ENCODE results near the gene C20orf204.
A peak's percentile ranks its signal among the peaks of the same experiment; 100 is the strongest.

C20orf204 gene

DNA sequence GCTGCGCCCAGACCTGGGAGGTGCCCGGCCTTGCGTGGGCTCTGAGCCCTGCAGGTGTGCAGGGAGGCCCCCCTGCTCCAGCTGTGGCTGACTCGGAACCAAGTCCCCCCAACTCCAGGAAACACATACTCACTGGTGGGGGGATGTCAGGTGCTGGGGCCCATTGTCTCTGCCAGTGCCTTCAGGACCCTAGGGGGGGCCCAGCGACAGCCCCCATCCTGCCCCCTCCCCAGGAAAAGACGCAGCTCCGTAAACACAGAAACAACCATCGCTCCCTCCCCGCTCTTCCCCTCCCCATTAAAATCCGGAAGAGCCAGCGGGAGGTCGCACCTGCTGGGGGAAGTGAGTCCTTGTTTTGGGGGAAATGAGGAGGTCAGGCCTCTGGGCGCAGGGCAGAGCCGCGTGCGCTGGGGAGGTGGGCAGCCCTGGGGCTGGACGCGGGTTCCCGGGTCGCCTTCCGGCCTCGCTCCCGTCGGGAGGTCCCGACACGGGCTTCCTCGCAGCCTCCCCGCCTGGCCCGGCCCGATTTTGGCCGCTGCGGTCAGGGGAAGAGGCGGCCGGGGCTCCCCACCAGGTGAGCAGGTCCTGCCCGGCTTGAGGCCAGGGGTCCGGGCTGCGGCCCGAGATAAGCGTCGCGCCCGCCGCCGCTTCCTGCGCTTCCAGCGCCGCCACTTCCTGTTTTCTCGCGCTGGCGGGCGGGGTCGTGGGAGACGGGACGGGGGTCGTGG, 6.2 kb downstream of the C20orf204 start:
- DNase-seq: no peak

DNA sequence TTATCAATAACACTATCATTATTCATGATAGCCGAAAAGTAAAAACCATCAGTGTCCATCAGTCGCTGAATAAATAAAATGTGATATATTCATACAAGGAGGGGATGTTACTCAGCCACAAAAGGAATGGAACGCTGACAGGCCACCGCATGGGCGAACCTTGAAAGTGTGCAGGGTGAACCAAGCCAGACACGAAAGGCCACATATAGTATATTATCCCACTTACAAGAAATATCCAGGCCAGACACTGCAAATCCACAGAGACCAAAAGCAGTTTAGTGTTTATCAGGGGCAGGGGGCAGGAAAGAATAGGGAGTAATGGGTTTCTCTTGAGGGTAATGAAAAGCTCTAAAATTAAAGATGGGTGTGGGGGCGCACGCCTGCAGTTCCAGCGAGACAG, 7.8 kb downstream of the C20orf204 start:
- DNase-seq: no peak

GRCh38 chr20:64044484-64045247, 8.7 kb downstream of the C20orf204 start:
- DNase-seq: no peak

DNA sequence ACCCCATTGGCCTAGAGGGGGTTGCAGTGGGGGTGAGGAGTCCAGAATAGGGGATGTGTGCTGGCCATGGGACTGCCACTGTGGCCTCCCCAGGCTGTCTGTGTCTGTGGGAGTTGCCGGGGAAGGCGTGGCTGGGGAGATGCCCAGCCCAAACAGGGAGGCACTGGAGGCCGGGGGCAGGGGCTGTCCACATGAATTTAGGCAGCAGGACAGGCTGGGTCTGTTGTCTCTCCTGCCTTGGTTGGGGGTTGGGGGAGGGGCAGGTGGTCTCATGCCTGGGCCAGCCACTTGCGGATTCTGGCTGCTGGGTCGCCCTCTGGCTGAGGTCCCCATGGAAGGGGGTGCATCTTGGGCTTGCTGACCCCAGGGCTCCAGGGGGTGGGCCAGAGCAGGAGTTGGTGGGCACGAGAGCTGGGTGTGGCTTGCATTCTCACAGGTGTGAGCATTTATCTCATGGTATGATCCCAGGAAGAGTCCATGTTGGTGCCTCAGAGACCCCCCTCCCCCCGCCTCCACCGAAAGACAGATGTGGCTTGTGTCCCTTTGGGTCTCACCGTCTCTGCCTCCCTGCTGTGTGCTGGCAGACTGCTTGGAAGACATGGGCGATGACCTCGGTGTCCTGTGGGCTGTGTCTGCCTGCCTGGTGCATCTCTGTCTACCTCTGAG, 9.5 kb downstream of the C20orf204 start:
- DNase-seq: no peak

DNA sequence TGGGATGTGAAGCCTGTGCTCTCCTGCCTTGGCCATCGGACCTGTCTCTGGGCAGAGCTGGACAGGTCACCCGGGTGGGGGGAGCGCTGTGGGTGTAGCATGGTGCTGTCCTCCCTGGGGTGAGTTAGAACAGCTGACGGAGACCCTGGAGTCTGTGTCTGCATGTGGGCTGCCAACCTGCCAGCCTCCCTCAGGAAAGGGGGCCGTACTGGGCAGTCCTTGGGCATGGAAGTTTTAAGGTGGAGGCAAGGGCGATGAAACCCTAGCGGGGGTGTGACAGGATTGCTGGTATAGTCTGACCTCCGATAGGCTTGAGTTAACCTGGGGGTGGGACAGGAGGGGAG, 11.0 kb downstream of the C20orf204 start:
- DNase-seq: no peak

- no peak for DNase-seq
Observed at GRCh38 chr20:64047968-64048401, 12.0 kb downstream of the C20orf204 start.

DNA sequence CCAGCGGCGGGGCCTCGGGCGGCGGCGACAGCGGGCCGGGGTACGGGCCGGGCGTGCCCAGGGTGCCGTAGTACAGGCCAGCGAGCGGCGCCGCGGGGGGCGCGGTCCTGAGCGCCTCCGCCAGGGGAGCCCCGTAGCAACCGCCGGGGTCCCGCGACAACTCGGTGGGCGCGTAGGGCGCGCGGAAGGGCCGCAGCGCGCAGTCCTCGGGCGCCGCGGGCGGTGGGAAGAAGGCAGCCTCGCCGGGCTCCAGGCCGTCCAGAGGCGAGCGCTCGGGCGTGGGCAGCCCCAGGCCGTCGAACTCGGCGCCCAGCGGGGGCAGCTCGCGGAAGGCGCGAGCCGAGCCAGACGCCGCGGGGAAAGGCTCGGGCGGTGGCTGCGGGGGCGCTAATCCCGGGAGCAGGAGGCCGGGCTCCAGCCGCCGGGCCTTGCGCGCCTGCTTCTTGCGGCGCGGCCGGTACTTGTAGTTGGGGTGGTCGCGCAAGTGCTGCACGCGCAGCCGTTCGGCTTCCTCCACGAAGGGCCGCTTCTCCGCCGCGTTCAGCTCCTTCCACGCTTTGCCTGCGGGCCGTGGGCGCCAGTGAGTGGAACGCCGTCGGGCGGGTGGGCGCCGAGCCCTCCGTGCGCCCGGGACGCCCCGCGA, 12.5 kb downstream of the C20orf204 start:
- DNase-seq: no peak

DNA sequence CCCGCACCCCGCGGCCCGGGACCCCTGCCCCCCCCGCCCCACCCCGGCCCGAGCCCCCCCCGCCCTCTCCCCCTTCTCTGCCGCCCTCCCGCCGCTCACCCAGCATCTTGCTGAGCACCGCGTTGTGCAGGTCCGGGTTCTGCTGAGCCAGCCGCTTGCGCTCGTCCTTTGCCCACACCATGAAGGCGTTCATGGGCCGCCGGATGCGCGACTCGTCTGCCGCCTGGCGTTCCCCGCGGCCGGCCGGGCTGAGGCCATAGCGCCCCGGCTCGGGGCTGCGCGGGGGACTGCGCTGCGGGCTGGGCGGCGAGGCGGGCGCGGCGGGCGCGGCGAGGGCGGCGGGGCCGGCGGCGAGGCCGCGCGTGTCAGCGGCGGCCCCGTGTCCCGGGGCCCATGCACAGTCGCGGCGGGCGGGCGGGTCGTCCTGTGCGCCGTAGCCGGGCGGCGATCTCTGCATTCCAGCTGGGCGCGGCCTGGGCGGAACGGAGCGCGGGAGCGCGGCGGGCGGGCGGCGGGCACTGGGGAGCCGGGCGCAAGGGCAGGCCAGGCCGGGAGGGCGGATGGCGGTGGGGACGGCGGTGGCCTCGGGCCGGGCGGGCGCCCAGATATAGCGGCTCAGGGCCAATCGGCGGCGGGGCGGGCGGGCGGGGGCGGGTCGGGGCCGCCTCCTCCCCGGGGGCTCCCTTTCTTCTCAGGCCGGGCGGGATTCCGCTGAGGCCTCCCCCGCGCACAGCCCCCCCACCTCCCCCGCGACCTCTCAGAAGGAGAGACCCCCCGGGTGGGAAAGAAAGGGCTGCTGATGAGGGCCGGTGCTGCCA, 13.3 kb downstream of the C20orf204 start, which contains the start of gene SOX18:
Gene SOX18, minus strand, starts transcription at position 580 of the 818 bp plus-strand sequence. Its CDS starts 123 bp downstream, at position 457.
- DNase-seq: peak; percentile 45

GRCh38 chr20:64049878-64050260, 13.9 kb downstream of the C20orf204 start:
- DNase-seq: no peak

DNA sequence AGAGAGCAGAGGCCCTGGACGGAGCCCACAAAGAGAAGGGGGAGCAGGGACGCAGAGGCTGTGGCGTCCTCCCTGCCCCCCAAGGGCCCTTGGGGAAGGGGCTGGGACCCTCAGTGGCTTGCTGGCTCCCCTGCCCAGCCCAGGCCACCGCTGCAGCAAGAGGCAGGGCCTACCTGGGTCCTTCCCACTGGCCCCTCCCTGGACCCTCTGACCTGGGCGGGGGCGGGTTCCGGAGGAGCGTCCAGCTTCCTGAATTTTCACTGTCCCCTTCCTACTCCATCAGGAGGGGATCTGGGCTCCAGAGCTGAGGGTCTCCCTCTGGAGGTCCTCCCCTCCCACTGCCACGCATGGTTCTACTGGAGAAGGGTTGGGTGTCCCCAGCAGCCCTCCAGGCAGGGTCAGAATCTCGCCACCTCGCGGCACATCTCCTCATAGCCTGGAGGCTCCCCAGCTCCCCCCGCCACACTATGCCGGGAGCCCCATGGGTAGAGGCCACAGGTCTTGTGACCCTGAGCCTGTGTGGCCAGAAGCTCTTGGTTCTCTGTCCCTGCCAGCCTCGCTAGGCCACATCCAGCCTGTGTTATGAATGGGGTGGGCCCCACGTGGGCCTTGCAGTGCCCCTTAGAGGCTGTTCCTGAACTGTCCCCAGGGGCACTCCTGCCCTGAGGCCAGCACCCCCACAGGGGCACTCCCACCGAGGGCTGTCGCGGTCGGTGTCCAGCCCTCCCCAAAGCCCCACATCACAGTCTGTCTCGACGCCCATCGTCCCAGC, 14.5 kb downstream of the C20orf204 start:
- no peak for DNase-seq

DNA sequence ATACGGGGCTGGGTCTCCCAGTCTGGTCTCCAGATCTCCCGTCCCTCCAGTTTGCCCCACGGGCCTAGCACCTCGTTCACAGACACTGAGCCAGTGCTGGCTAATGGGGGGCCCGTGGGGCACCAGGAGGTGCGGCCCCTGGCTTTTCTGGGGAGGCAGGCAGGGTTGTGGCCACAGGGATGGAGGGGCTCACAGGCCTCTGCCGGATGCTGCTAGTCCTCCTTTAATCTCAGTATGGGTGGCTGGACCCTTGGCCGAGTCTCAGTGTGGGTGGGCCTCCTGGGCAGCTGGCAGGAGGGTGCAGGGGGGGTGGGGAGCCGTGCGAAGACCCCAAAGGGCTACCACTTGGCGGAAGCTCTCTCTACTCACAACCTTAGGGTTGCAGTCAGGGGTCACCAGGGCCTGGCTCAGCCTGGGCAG, 15.1 kb downstream of the C20orf204 start:
- no peak for DNase-seq

DNA sequence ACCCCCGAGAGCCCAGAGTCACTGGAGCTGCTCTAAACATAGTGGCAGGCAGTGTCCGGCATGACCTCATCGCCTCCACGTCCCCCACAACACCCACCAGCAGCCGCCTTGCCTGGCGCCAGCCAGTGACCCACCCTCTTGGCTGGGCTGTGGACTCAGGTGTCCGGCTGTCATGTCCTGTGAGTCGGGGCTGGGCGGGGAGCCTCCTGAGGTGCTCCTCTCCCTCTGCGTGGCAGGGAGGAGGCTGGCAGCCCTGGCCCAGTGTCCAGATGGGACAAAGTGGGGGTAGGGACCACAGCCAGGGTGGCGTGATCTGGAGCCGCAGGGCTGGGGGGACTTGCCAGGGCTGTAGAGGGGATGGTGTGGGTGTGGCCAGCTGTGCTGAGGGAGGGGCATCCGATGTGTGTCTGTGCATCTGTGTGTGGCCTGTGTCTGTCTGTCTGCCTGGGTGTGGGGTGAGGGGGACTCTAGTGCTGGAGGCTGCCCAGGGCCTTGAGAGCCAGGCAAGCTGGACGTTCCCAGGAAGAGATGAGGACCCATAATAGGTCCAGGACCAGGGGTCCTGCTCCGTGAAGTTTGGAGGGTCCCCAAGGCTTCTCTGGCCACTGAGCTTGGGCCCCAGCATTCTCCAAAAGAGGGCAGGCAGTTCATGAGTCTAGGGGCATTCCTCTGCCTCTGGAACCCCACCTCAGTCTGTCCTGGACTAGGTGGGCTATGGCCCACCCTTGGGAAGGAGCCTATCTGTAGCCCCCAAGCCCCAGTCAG, 15.8 kb downstream of the C20orf204 start:
- DNase-seq: no peak

DNA sequence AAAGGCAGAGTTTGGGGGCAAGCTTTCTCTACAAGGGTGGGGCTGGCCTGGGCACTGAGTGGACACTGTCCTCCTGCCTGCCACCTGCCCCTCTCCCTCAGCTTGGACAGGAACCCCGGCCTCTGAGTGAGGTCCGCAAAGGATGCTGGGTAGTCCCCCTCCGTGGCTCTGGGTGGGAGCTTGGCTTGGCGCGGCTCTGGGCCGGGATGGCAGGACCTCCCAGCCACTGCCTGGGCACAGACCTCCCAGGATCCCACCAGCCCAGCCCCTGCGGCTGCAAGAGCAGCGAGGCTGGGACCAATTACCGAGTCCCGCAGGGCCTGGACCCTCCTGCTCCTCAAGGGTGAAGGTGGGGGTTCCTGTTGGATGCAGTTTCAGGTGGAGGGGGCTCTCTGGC, 16.3 kb downstream of the C20orf204 start:
- no peak for DNase-seq

DNA sequence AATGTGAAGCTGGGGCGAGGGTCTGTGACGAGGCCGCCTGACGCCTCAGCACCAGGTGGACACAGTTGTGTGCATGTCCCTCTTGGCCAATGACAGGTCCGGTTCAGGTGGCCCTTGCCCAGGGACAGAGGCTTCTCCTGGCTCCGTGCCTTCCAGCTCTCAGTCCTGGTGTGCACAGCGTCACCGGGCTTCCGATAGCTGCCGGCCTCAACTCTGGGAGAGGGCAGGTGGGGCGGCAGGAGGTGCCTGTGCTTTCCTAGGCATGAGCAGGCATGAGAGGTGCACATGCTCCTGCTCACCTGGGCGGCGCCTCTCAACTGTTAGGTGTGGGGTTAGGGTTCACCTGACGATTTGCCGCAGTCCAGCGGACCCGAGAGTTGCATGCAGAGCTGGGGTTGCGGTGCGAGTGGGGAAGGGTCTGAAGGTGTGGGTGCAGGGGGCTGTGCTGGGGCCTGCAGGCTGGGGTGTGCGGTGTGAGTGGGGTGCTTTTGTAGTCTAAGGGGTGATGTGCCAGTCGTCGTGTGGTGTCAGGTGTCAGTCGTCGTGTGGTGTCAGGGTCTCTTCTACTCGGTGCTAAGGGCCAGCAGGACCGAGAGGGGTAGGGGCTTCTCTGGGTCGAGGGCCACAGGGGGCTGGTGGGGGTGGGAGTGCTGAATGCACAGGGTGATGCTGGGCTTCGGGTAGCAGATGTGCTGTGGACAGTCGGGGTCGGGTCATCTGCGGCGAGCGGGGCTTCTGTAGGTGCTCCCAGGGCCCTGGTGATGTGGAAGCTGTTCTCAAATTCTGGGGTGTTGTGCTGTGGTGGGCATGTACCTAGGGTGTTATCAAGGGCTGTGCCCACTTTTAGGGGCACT, 17.2 kb downstream of the C20orf204 start:
- no peak for DNase-seq

DNA sequence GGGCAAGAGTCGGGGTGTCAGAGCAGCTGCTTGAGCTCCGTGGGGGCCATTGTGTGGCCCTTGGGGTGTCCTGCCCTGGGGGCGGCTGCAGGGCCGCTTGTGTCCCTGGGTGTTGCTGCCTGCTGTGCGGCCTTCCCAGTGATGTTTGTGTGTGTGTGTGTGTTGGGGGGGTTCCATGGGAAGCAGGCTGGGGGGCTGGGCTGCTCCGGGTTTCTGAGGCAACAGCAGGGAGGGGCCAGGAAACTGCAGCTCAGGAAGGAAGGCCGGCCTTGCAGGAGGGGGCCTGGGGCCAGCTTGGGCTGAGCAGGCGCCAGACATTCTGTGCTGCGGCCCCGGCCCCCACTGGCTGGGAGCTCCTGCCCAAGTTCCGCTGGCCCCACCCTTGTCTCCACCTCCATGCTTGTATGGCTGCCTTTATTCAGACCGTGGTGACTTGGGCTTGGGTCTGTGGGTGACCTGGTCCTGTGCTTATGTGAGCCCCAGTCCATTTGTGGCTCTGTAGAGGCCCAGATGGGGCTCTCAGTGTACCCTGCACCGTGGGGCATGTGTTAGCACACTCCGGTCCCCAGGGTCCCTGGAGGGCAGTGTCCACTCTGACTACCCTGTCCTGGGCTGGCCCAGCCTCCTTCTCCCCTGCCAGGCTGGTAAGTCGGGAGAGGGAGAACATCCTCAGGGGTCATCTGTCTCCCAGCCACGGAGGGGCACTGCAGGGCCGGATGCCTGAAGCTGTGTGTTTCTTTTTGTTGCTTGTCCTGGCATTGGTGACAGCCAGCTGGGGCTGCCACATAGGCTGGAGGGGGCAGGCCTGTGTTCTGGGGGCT, 18.1 kb downstream of the C20orf204 start:
- DNase-seq: no peak

GRCh38 chr20:64055396-64055892, 19.5 kb downstream of the C20orf204 start:
- no peak for DNase-seq

- DNase-seq: no peak
Observed at GRCh38 chr20:64055893-64056638, 20.1 kb downstream of the C20orf204 start.

GRCh38 chr20:64056639-64056888, 20.6 kb downstream of the C20orf204 start:
- DNase-seq: no peak
